H9 (cell line): ENCODE data around the gene GLT1D1. TPM values are rescaled to one million over a fixed set of nuclear protein-coding genes. Genes with fewer than 3 reads are reported as not detected.

Experiments used
- DNase-seq: peaks from one replicate; pipeline ENCODE4 v3.0.0-alpha.2; 2017
- H2AFZ ChIP-seq: one replicate; pipeline ENCODE4 v1.6.1; 2013; ENCODE audit warnings: mild to moderate bottlenecking, low read length, control low read depth, moderate library complexity
- H2AK5ac ChIP-seq: 2 replicates; pipeline ENCODE4 v1.6.1; 2013; ENCODE audit warnings: low read length, control low read depth, mixed read lengths; ENCODE audit not compliant: insufficient read length
- H2BK120ac ChIP-seq: one replicate; pipeline ENCODE4 v1.6.1; 2013; ENCODE audit warnings: low read depth, mild to moderate bottlenecking, low read length, control low read depth, inconsistent platforms; ENCODE audit not compliant: poor library complexity, severe bottlenecking
- H2BK12ac ChIP-seq: 2 replicates; pipeline ENCODE4 v1.6.1; 2013; ENCODE audit warnings: low read length, control low read depth, mixed read lengths, low read depth; ENCODE audit not compliant: insufficient read length
- H2BK15ac ChIP-seq: 2 replicates; pipeline ENCODE4 v1.6.1; 2013; ENCODE audit warnings: low read depth, low read length, control low read depth
- H2BK20ac ChIP-seq: one replicate; pipeline ENCODE4 v1.6.1; 2013; ENCODE audit warnings: low read depth, mild to moderate bottlenecking, low read length, control low read depth, inconsistent platforms; ENCODE audit not compliant: poor library complexity, severe bottlenecking
- H2BK5ac ChIP-seq: 2 replicates; pipeline ENCODE4 v1.6.1; 2013; ENCODE audit warnings: low read length, control low read depth, mixed read lengths; ENCODE audit not compliant: insufficient read length
- H3K14ac ChIP-seq: 2 replicates; pipeline ENCODE4 v1.6.1; 2013; ENCODE audit warnings: low read length, control low read depth; ENCODE audit not compliant: insufficient read depth
- H3K18ac ChIP-seq: 2 replicates; pipeline ENCODE4 v1.6.1; 2013; ENCODE audit warnings: low read depth, mild to moderate bottlenecking, mixed read lengths, low read length, control low read depth; ENCODE audit not compliant: insufficient read length
- H3K23ac ChIP-seq: 2 replicates; pipeline ENCODE4 v1.6.1; 2013; ENCODE audit warnings: low read length, control low read depth, mixed read lengths, low read depth; ENCODE audit not compliant: insufficient read length
- H3K23me2 ChIP-seq: 2 replicates; pipeline ENCODE4 v1.6.1; 2013; ENCODE audit warnings: low read depth, mild to moderate bottlenecking, mixed read lengths, low read length, control low read depth; ENCODE audit not compliant: insufficient read length, poor library complexity, severe bottlenecking
- H3K27ac ChIP-seq: 2 replicates; pipeline ENCODE4 v1.5.1; 2013; ENCODE audit warnings: low read length, control low read depth, mixed read lengths, low read depth; ENCODE audit not compliant: insufficient read length
- H3K27me3 ChIP-seq: 2 replicates; pipeline ENCODE4 v1.6.1; 2013; ENCODE audit warnings: low read length, control low read depth, inconsistent platforms; ENCODE audit not compliant: insufficient read depth
- H3K4ac ChIP-seq: 2 replicates; pipeline ENCODE4 v1.6.1; 2013; ENCODE audit warnings: low read depth, mild to moderate bottlenecking, control low read depth, inconsistent platforms, low read length, moderate library complexity
- H3K4me1 ChIP-seq: 2 replicates; pipeline ENCODE4 v1.6.1; 2013; ENCODE audit warnings: low read length, control low read depth, inconsistent platforms; ENCODE audit not compliant: insufficient read depth
- H3K4me2 ChIP-seq: 2 replicates; pipeline ENCODE4 v1.6.1; 2013; ENCODE audit warnings: low read length, control low read depth, mixed read lengths; ENCODE audit not compliant: insufficient read length, insufficient read depth
- H3K56ac ChIP-seq: 2 replicates; pipeline ENCODE4 v1.6.1; 2013; ENCODE audit warnings: low read depth, mild to moderate bottlenecking, mixed read lengths, low read length, control low read depth; ENCODE audit not compliant: insufficient read length
- H3K79me1 ChIP-seq: 2 replicates; pipeline ENCODE4 v1.6.1; 2013; ENCODE audit warnings: low read depth, mild to moderate bottlenecking, moderate library complexity, low read length, control low read depth, inconsistent platforms; ENCODE audit not compliant: insufficient read depth, poor library complexity, severe bottlenecking
- H3K79me2 ChIP-seq: 2 replicates; pipeline ENCODE4 v1.6.1; 2013; ENCODE audit warnings: low read length, control low read depth, inconsistent platforms; ENCODE audit not compliant: insufficient read depth
- H3K9ac ChIP-seq: 2 replicates; pipeline ENCODE4 v1.6.1; 2013; ENCODE audit warnings: low read length, control low read depth, mixed read lengths; ENCODE audit not compliant: insufficient read length; ENCODE audit errors: extremely low read depth
- H3K9me3 ChIP-seq: one replicate; pipeline ENCODE4 v1.6.1; 2013; ENCODE audit warnings: low read depth, low read length, inconsistent platforms; ENCODE audit not compliant: control insufficient read depth
- H3T11ph ChIP-seq: one replicate; pipeline ENCODE4 v1.6.1; 2013; ENCODE audit warnings: mild to moderate bottlenecking, low read length, control low read depth, inconsistent platforms
- H4K20me1 ChIP-seq: one replicate; pipeline ENCODE4 v1.6.1; 2013; ENCODE audit not compliant: control insufficient read depth, insufficient read length, insufficient read depth
- H4K5ac ChIP-seq: 2 replicates; pipeline ENCODE4 v1.6.1; 2013; ENCODE audit warnings: low read depth, mild to moderate bottlenecking, mixed read lengths, low read length, control low read depth; ENCODE audit not compliant: insufficient read length
- H4K8ac ChIP-seq: replicated peaks from 2 replicates; pipeline ENCODE4 v1.6.1; 2013; ENCODE audit warnings: low read length, control low read depth, mixed read lengths, low read depth; ENCODE audit not compliant: insufficient read length
- H4K91ac ChIP-seq: 2 replicates; pipeline ENCODE4 v1.6.1; 2013; ENCODE audit warnings: low read depth, mild to moderate bottlenecking, moderate library complexity, mixed read lengths, low read length, control low read depth; ENCODE audit not compliant: insufficient read length
- H3K27ac Mint-ChIP-seq, 3 experiments: 2 replicates in 2 of 3; 3 replicates in 1 of 3; pipeline ENCODE4 v1.8.0; 2020 to 2021; ENCODE audit warnings: mixed read lengths in 3 of 3, mild to moderate bottlenecking in 1 of 3, moderate library complexity in 1 of 3
- H3K27me3 Mint-ChIP-seq: 2 replicates; pipeline ENCODE4 v1.8.0; 2021; ENCODE audit warnings: low read depth, mild to moderate bottlenecking, moderate library complexity, mixed read lengths
- H3K36me3 Mint-ChIP-seq, 3 experiments: 2 replicates in 2 of 3; 3 replicates in 1 of 3; pipeline ENCODE4 v1.8.0; 2020 to 2021; ENCODE audit warnings: low read depth in 3 of 3, mixed read lengths in 3 of 3; ENCODE audit not compliant: insufficient read depth in 1 of 3
- H3K4me1 Mint-ChIP-seq, 2 experiments: 2 replicates each; pipeline ENCODE4 v1.8.0; 2020; ENCODE audit warnings: mixed read lengths in 2 of 2
- H3K4me3 Mint-ChIP-seq, 2 experiments: 2 replicates in 1 of 2; 3 replicates in 1 of 2; pipeline ENCODE4 v1.8.0; 2020 to 2021; ENCODE audit warnings: mild to moderate bottlenecking in 2 of 2, mixed read lengths in 2 of 2, moderate library complexity in 1 of 2
- H3K9me3 Mint-ChIP-seq, 2 experiments: 2 replicates in 1 of 2; 3 replicates in 1 of 2; pipeline ENCODE4 v1.8.0; 2020; ENCODE audit warnings: mild to moderate bottlenecking in 2 of 2, mixed read lengths in 2 of 2, moderate library complexity in 1 of 2
- CTCF ChIP-seq: fragments of 200-600 bp; sonication (generic); conservative IDR thresholded peaks from 3 replicates; pipeline ENCODE4 v1.8.0; 2021; ENCODE audit warnings: antibody characterized with exemption, mild to moderate bottlenecking
- WGBS: extraction: QIAGEN DNeasy Blood & Tissue Kit; methylation state at CpG from one replicate; pipeline ENCODE4 v1.1.7; 2013; ENCODE audit warnings: missing lambda C conversion rate, low lambda C conversion rate, mixed read lengths; ENCODE audit not compliant: insufficient read length; ENCODE audit errors: extremely low coverage; 5-methylcytosine and 5-hydroxymethylcytosine counted together
- total RNA-seq: library from RNA; stranded (reverse); gene quantifications from 2 replicates; pipeline ENCODE4 v1.2.1, GENCODE V29; 2021

GLT1D1 gene
- total RNA-seq, 1 experiment from 2014 or later = 7.0 TPM

GRCh38 chr12:128914908-128915563 is 61.8 kb downstream of the GLT1D1 start:
- Histone ChIP-seq H4K8ac (no peak overlapping the region), H3K56ac (no peak overlapping the region), H3K23ac (no peak overlapping the region), H2AK5ac (no peak overlapping the region), H3K4ac (no peak overlapping the region), H3K79me2 (no peaks in the 10 kb centered on the region), H3K27ac (no peak overlapping the region), H2AFZ (no peak overlapping the region), H3K27me3 (no peaks in the 10 kb centered on the region), H2BK120ac (no peak overlapping the region), H4K91ac (no peak overlapping the region), H3K4me1 (no peaks in the 10 kb centered on the region), H3K14ac (no peak overlapping the region), H3T11ph (no peak overlapping the region), H3K18ac (no peak overlapping the region), H3K9me3 (no peaks in the 10 kb centered on the region), H2BK12ac (no peak overlapping the region), H2BK15ac (no peak overlapping the region), H2BK20ac (no peak overlapping the region), H4K5ac (no peak overlapping the region), H3K4me2 (no peak overlapping the region), H3K9ac (no peak overlapping the region), H3K23me2 (no peaks in the 10 kb centered on the region), H4K20me1 (no peaks in the 10 kb centered on the region), H3K79me1 (no peaks in the 10 kb centered on the region), H2BK5ac (no peak overlapping the region)
- H3K27me3 Mint-ChIP-seq = no peaks in the 10 kb centered on the region; the same call in 1 of the 2 replicates
- TF ChIP-seq CTCF = no peak
- DNase-seq = no peak
- H3K4me3 Mint-ChIP-seq = no peak overlapping the region
- no CpG with 5 or more reads among the region's 11 CpGs for WGBS
- no peaks in the 10 kb centered on the region for H3K9me3 Mint-ChIP-seq
- H3K27ac Mint-ChIP-seq = no peak overlapping the region
- H3K36me3 Mint-ChIP-seq = no peaks in the 10 kb centered on the region
- H3K4me1 Mint-ChIP-seq = no peaks in the 10 kb centered on the region
